WTC11 (cell line): Measurements from ENCODE around the gene PPP1R16B. TPM values are rescaled to one million over a fixed set of nuclear protein-coding genes. Genes with fewer than 3 reads are reported as not detected.

Experiments
- ATAC-seq: fragments of 200-7000 bp; cut with Tn5 transposase; 2 replicates; pipeline ENCODE4 v1.10.0; 2021; ENCODE audit warnings: mild to moderate bottlenecking, moderate library complexity
- CTCF ChIA-PET: fragments of 300-600 bp; sonication (Branson Sonifier 250); formaldehyde crosslinking; loops from one replicate; lab custom pipeline; 2021; ENCODE audit warnings: antibody characterized with exemption; lab: Charles Lee
- POLR2A ChIA-PET: fragments of 350-600 bp; sonication (Branson Sonifier 250); formaldehyde crosslinking; loops from one replicate; lab custom pipeline; 2021; ENCODE audit warnings: antibody characterized with exemption; lab: Charles Lee
- DNase-seq: peaks from one replicate; pipeline ENCODE4 v3.0.0; 2021; ENCODE audit warnings: low spot score
- H3K27ac Mint-ChIP-seq: 2 replicates; pipeline ENCODE4 v1.8.0; 2021; ENCODE audit warnings: mixed read lengths
- H3K27me3 Mint-ChIP-seq: 2 replicates; pipeline ENCODE4 v1.8.0; 2021; ENCODE audit warnings: low read depth, mild to moderate bottlenecking, moderate library complexity, mixed read lengths
- H3K36me3 Mint-ChIP-seq: 2 replicates; pipeline ENCODE4 v1.8.0; 2021; ENCODE audit warnings: mixed read lengths
- H3K4me1 Mint-ChIP-seq: 2 replicates; pipeline ENCODE4 v1.8.0; 2022; ENCODE audit warnings: mixed read lengths
- H3K4me3 Mint-ChIP-seq: 2 replicates; pipeline ENCODE4 v1.8.0; 2021; ENCODE audit warnings: mild to moderate bottlenecking, moderate library complexity, mixed read lengths
- H3K9me3 Mint-ChIP-seq: 2 replicates; pipeline ENCODE4 v1.8.0; 2021; ENCODE audit warnings: mixed read lengths
- ATF1 ChIP-seq: sonication (generic); formaldehyde crosslinking; IDR thresholded peaks from 2 replicates; pipeline ENCODE4 v1.8.1; 2023; ENCODE audit warnings: mild to moderate bottlenecking, moderate library complexity, missing genetic modification reagents
- E2F4 ChIP-seq: sonication (generic); formaldehyde crosslinking; IDR thresholded peaks from 2 replicates; pipeline ENCODE4 v1.8.1; 2022; ENCODE audit warnings: low read depth, mild to moderate bottlenecking, moderate library complexity, missing genetic modification reagents, borderline replicate concordance
- FOXJ3 ChIP-seq: sonication (generic); formaldehyde crosslinking; IDR thresholded peaks from 2 replicates; pipeline ENCODE4 v1.9.0; 2021; ENCODE audit warnings: missing genetic modification reagents, mild to moderate bottlenecking, borderline replicate concordance
- GRHL2 ChIP-seq: fragments of 250-450 bp; sonication (Bioruptor Pico); IDR thresholded peaks from 2 replicates; pipeline ENCODE4 v1.8.0; 2022; ENCODE audit warnings: mild to moderate bottlenecking, moderate library complexity; ENCODE audit not compliant: insufficient replicate concordance, severe bottlenecking
- IRF2 ChIP-seq: sonication (generic); formaldehyde crosslinking; IDR thresholded peaks from 2 replicates; pipeline ENCODE4 v1.8.0; 2022; ENCODE audit warnings: low read depth, missing genetic modification reagents, borderline replicate concordance
- JUN ChIP-seq: sonication (generic); formaldehyde crosslinking; IDR thresholded peaks from 2 replicates; pipeline ENCODE4 v1.8.0; 2023; ENCODE audit warnings: mild to moderate bottlenecking, missing genetic modification reagents
- MAX ChIP-seq: sonication (generic); formaldehyde crosslinking; IDR thresholded peaks from 2 replicates; pipeline ENCODE4 v1.8.0; 2022; ENCODE audit warnings: mild to moderate bottlenecking, missing genetic modification reagents
- RELA ChIP-seq: sonication (generic); formaldehyde crosslinking; IDR thresholded peaks from 2 replicates; pipeline ENCODE4 v1.8.1; 2022; ENCODE audit warnings: missing genetic modification reagents, mild to moderate bottlenecking, borderline replicate concordance
- USF2 ChIP-seq: sonication (generic); formaldehyde crosslinking; IDR thresholded peaks from 2 replicates; pipeline ENCODE4 v1.8.1; 2023; ENCODE audit warnings: mild to moderate bottlenecking, missing genetic modification reagents, moderate library complexity
- ZNF138 ChIP-seq: sonication (generic); formaldehyde crosslinking; conservative IDR thresholded peaks from 2 replicates; pipeline ENCODE4 v1.8.1; 2022; ENCODE audit warnings: mild to moderate bottlenecking, moderate library complexity, missing genetic modification reagents
- ZNF532 ChIP-seq: fragments of 250-450 bp; sonication (Bioruptor Pico); IDR thresholded peaks from 2 replicates; pipeline ENCODE4 v1.9.0; 2021; ENCODE audit warnings: mild to moderate bottlenecking, borderline replicate concordance
- total RNA-seq: library from RNA; stranded (reverse); gene quantifications from 3 replicates; pipeline ENCODE4 v1.2.3, GENCODE V29; 2021
- TF ChIP-seq, protein P1 (sequence below): fragments of 250-450 bp; sonication (Bioruptor Pico); IDR thresholded peaks from 2 replicates; pipeline ENCODE4 v1.9.0; 2021; ENCODE audit warnings: mild to moderate bottlenecking
- TF ChIP-seq, protein P2 (sequence below): fragments of 250-450 bp; sonication (Bioruptor Pico); IDR thresholded peaks from 2 replicates; pipeline ENCODE4 v1.8.0; 2021; ENCODE audit warnings: mild to moderate bottlenecking

The PPP1R16B gene
- total RNA-seq, 1 experiment from 2014 or later, result 12.0 TPM

DNA sequence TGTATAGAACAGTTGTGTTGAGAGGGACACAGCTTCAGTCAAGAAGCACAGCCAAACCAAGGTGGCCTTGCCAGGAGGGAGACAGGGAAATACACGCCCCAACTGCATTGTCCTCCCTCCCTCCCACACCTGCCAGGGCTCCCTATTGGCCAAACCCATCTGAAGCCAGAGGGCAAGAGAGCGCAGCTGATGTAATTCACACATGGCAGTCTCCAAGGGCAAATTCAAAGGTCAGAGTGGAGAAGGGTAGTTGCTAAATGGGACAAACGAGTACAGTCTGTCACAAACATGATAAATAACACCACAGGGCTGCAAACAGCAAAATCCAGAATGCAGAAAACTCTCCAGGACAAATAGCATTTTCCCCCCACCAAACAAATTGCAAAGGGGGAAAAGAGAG lies 23.2 kb upstream of the PPP1R16B start (continued):
- TF ChIP-seq, protein P1, sequence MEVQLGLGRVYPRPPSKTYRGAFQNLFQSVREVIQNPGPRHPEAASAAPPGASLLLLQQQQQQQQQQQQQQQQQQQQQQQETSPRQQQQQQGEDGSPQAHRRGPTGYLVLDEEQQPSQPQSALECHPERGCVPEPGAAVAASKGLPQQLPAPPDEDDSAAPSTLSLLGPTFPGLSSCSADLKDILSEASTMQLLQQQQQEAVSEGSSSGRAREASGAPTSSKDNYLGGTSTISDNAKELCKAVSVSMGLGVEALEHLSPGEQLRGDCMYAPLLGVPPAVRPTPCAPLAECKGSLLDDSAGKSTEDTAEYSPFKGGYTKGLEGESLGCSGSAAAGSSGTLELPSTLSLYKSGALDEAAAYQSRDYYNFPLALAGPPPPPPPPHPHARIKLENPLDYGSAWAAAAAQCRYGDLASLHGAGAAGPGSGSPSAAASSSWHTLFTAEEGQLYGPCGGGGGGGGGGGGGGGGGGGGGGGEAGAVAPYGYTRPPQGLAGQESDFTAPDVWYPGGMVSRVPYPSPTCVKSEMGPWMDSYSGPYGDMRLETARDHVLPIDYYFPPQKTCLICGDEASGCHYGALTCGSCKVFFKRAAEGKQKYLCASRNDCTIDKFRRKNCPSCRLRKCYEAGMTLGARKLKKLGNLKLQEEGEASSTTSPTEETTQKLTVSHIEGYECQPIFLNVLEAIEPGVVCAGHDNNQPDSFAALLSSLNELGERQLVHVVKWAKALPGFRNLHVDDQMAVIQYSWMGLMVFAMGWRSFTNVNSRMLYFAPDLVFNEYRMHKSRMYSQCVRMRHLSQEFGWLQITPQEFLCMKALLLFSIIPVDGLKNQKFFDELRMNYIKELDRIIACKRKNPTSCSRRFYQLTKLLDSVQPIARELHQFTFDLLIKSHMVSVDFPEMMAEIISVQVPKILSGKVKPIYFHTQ (CRISPR knock-in tag), result no peak
- TF ChIP-seq ATF1 (CRISPR knock-in tag), result no peak
- TF ChIP-seq FOXJ3 (CRISPR knock-in tag), result no peak

DNA sequence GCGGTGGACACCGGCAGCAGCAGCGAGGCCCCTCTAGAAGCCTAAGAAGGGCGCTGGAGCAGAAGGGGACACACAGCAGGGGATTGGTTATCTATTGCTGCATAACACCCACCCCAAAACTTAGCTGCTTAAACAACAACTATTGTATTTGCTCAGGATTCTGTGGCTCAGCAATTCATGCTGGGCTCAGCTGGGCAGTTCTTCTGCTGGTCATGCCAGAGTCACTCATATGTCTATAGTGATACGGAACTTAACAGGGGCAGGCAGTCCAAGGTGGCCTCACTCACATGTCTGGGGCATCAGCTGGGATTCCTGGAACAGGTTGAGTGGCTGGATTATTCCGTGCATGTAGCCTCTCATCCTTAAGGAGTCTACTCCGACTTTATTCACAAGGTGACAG lies 17.6 kb upstream of the PPP1R16B start:
- no peaks in the 10 kb centered on the region for H3K36me3 Mint-ChIP-seq
- H3K4me3 Mint-ChIP-seq, result no peak overlapping the region
- no peak overlapping the region for H3K27ac Mint-ChIP-seq
- CTCF ChIA-PET, result interaction anchor here (1.2 kb wide), 1 partner anchor 63 kb away, joined by 11 read pairs; the partner anchor contains the start of gene SLC32A1
- POLR2A ChIA-PET, result no interaction called here
- H3K4me1 Mint-ChIP-seq, result no peaks in the 10 kb centered on the region
- H3K9me3 Mint-ChIP-seq, result no peaks in the 10 kb centered on the region
- DNase-seq (no peak), ATAC-seq (no peak)
- no peak for TF ChIP-seq ZNF138 (CRISPR knock-in tag)
- no peak for TF ChIP-seq MAX (CRISPR knock-in tag)
- TF ChIP-seq JUN (CRISPR knock-in tag), result no peak
- TF ChIP-seq ZNF532 (CRISPR knock-in tag), result no peak
- no peak for TF ChIP-seq ATF1 (CRISPR knock-in tag)
- TF ChIP-seq, protein P2, sequence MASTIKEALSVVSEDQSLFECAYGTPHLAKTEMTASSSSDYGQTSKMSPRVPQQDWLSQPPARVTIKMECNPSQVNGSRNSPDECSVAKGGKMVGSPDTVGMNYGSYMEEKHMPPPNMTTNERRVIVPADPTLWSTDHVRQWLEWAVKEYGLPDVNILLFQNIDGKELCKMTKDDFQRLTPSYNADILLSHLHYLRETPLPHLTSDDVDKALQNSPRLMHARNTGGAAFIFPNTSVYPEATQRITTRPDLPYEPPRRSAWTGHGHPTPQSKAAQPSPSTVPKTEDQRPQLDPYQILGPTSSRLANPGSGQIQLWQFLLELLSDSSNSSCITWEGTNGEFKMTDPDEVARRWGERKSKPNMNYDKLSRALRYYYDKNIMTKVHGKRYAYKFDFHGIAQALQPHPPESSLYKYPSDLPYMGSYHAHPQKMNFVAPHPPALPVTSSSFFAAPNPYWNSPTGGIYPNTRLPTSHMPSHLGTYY (CRISPR knock-in tag), result no peak
- no peak for TF ChIP-seq USF2 (CRISPR knock-in tag)
- TF ChIP-seq RELA, result no peak
- TF ChIP-seq, protein P1 (CRISPR knock-in tag), result no peak
- no peak for TF ChIP-seq GRHL2 (CRISPR knock-in tag)
- no peak for TF ChIP-seq IRF2 (CRISPR knock-in tag)
- TF ChIP-seq E2F4 (CRISPR knock-in tag), result no peak
- TF ChIP-seq, all 79 proteins: peak for 0
- H3K27me3 Mint-ChIP-seq, result peaks cover 5% of the 10 kb centered on the region; the same call in 1 of the 2 replicates
